ENCODE results near the gene CDK4. TPM values are rescaled to one million over a fixed set of nuclear protein-coding genes. Genes with fewer than 3 reads are reported as not detected.

Gene CDK4
- total and polyA plus RNA-seq, 8 donors, result 26.3 to 113 (median 50.5) TPM

- no peak overlapping the region for H3K4me3 ChIP-seq
- H3K27me3 ChIP-seq, result no peaks in the 10 kb centered on the region
- H3K4me1 ChIP-seq, result no peaks in the 10 kb centered on the region
- peaks cover 63 to 100% (median 98%) of the 10 kb centered on the region in 4 donors for H3K36me3 ChIP-seq
- WGBS, 5 donors, result 90 to 100% (median 97%) methylated on average over 1 of the region's 1 CpG
- DNase-seq, result no peak
- intact Hi-C loops (cut with DNase I; ENCODE audit: low total_unique reads), result no loop called here
- H3K27ac ChIP-seq, result no peak overlapping the region
- no peak for TF ChIP-seq POLR2A (IDR thresholded peaks at IDR 0.05)
- TF ChIP-seq EP300 (IDR thresholded peaks at IDR 0.05), result no peak
- TF ChIP-seq POLR2AphosphoS5 (IDR thresholded peaks at IDR 0.05), result no peak
- no peak for TF ChIP-seq CTCF (IDR thresholded peaks at IDR 0.05)
- H3K9me3 ChIP-seq, result no peaks in the 10 kb centered on the region
These were observed 44.9 kb upstream of the CDK4 start for GRCh38 chr12:57796996-57797395.

GRCh38 chr12:57795354-57795753 is 43.2 kb upstream of the CDK4 start:
- Histone ChIP-seq H3K27ac (no peak overlapping the region), H3K4me1 (no peaks in the 10 kb centered on the region), H3K27me3 (no peaks in the 10 kb centered on the region), H3K9me3 (no peaks in the 10 kb centered on the region), H3K4me3 (no peak overlapping the region), H3K36me3 (peaks cover 53 to 98% (median 94%) of the 10 kb centered on the region in 4 donors)
- TF ChIP-seq POLR2A (IDR thresholded peaks at IDR 0.05) (no peak), CTCF (IDR thresholded peaks at IDR 0.05) (no peak), POLR2AphosphoS5 (IDR thresholded peaks at IDR 0.05) (no peak), EP300 (IDR thresholded peaks at IDR 0.05) (no peak)
- intact Hi-C loops (cut with DNase I; ENCODE audit: low total_unique reads), result no loop called here
- no peak for DNase-seq
- 89 to 91% (median 91%) methylated on average over 6 of the region's 6 CpGs for WGBS, 5 donors

- Histone ChIP-seq H3K9me3 (no peaks in the 10 kb centered on the region), H3K4me1 (no peaks in the 10 kb centered on the region), H3K4me3 (no peak overlapping the region), H3K27ac (no peak overlapping the region), H3K36me3 (peaks cover 52 to 98% (median 94%) of the 10 kb centered on the region in 4 donors), H3K27me3 (no peaks in the 10 kb centered on the region)
- TF ChIP-seq POLR2AphosphoS5 (IDR thresholded peaks at IDR 0.05), result no peak
- no peak for TF ChIP-seq CTCF (IDR thresholded peaks at IDR 0.05)
- TF ChIP-seq EP300 (IDR thresholded peaks at IDR 0.05), result no peak
- no peak for TF ChIP-seq POLR2A (IDR thresholded peaks at IDR 0.05)
- 21 to 43% (median 29%) methylated on average over 1 of the region's 1 CpG for WGBS, 5 donors
- intact Hi-C loops (cut with DNase I; ENCODE audit: low total_unique reads), result no loop called here
- no peak for DNase-seq
These were observed 41.8 kb upstream of the CDK4 start for GRCh38 chr12:57793920-57794319.

GRCh38 chr12:57783861-57784260 is 31.8 kb upstream of the CDK4 start:
- H3K27me3 ChIP-seq, result no peaks in the 10 kb centered on the region
- 86 to 89% (median 87%) methylated on average over 11 of the region's 11 CpGs for WGBS, 5 donors
- DNase-seq, result no peak
- H3K4me3 ChIP-seq, result peak overlapping the region; percentile 76 to 99 (median 96)
- intact Hi-C loops (cut with DNase I; ENCODE audit: low total_unique reads), result no loop called here
- TF ChIP-seq POLR2AphosphoS5 (IDR thresholded peaks at IDR 0.05) (no peak), EP300 (IDR thresholded peaks at IDR 0.05) (no peak), CTCF (IDR thresholded peaks at IDR 0.05) (no peak), POLR2A (IDR thresholded peaks at IDR 0.05) (no peak)
- H3K27ac ChIP-seq, result no peak overlapping the region
- H3K9me3 ChIP-seq, result no peaks in the 10 kb centered on the region
- H3K36me3 ChIP-seq, result peaks cover 20 to 52% (median 50%) of the 10 kb centered on the region in 4 donors
- peaks cover 8 to 32% (median 20%) of the 10 kb centered on the region in 4 donors for H3K4me1 ChIP-seq

All from stomach (tissue), 9 donors.